RPMI7951 (cell line): ENCODE results near the gene COLEC12. TPM values are rescaled to one million over a fixed set of nuclear protein-coding genes. Genes with fewer than 3 reads are reported as not detected.

ENCODE experiments used
- DNase-seq: peaks from one replicate; pipeline ENCODE4 v3.0.0-alpha.2; 2012; ENCODE audit warnings: low read depth
- total RNA-seq: library from RNA; depleted of rRNA; stranded (reverse); fragments of >200 nt; shearing (Covaris generic); gene quantifications from 2 replicates; pipeline ENCODE4 v1.2.3, GENCODE V29; 2014

The COLEC12 gene
- total RNA-seq, 1 experiment from 2014 or later, result 95.0 TPM

GRCh38 chr18:446941-447560, 53.5 kb downstream of the COLEC12 start:
- DNase-seq, result peak; percentile 71

- DNase-seq, result no peak
Observed at GRCh38 chr18:445055-445454, 55.4 kb downstream of the COLEC12 start.

GRCh38 chr18:438571-438970, 61.9 kb downstream of the COLEC12 start:
- DNase-seq, result no peak

- peak; percentile 41 for DNase-seq
Observed at GRCh38 chr18:435940-436339, 64.6 kb downstream of the COLEC12 start.

- peak; percentile 35 for DNase-seq
Observed at GRCh38 chr18:434410-434809, 66.1 kb downstream of the COLEC12 start.

GRCh38 chr18:433960-434359, 66.5 kb downstream of the COLEC12 start:
- DNase-seq, result no peak

- DNase-seq, result peak; percentile 76
Observed at GRCh38 chr18:433298-433697, 67.2 kb downstream of the COLEC12 start.

GRCh38 chr18:432791-433190, 67.7 kb downstream of the COLEC12 start:
- no peak for DNase-seq

GRCh38 chr18:429030-429429, 71.5 kb downstream of the COLEC12 start:
- DNase-seq, result no peak

GRCh38 chr18:427005-427404, 73.5 kb downstream of the COLEC12 start:
- DNase-seq, result peak; percentile 93

- DNase-seq, result no peak
Observed at GRCh38 chr18:425106-425745, 75.3 kb downstream of the COLEC12 start.

GRCh38 chr18:424668-425067, 75.8 kb downstream of the COLEC12 start:
- no peak for DNase-seq

GRCh38 chr18:424071-424661, 76.3 kb downstream of the COLEC12 start:
- DNase-seq, result peak; percentile 38

- DNase-seq, result no peak
Observed at GRCh38 chr18:422966-423365, 77.5 kb downstream of the COLEC12 start.

- DNase-seq, result peak; percentile 82
Observed at GRCh38 chr18:421247-422155, 79.0 kb downstream of the COLEC12 start.

- no peak for DNase-seq
Observed at GRCh38 chr18:420661-421246, 79.7 kb downstream of the COLEC12 start.

- DNase-seq, result peak; percentile 82
Observed at GRCh38 chr18:419541-420175, 80.8 kb downstream of the COLEC12 start.

GRCh38 chr18:417495-417894, 83.0 kb downstream of the COLEC12 start:
- DNase-seq, result no peak

GRCh38 chr18:416930-417329, 83.6 kb downstream of the COLEC12 start:
- no peak for DNase-seq

- DNase-seq, result peak; percentile 90
Observed at GRCh38 chr18:415617-416612, 84.6 kb downstream of the COLEC12 start.
